Measurements from ENCODE around the gene TAC4. TPM values are rescaled to one million over a fixed set of nuclear protein-coding genes. Genes with fewer than 3 reads are reported as not detected.

Gene TAC4
- total RNA-seq, 2 donors from 2014 or later, result not detected

Other genes with a start within 250 kb of the TAC4 start
- 100 to 1,000 TPM; 117 to 130 TPM for gene SPOP, start 170.0 kb downstream of the TAC4 start, total RNA-seq
- 10 to 100 TPM; 28.1 to 33.3 TPM for gene SLC35B1, start 140.1 kb downstream of the TAC4 start, total RNA-seq
- 10 to 100 TPM in 1 of 2 donors, 1 to 10 TPM in 1; 6.5 to 11.1 TPM for gene FAM117A, start 83.9 kb downstream of the TAC4 start, total RNA-seq
- 10 to 100 TPM; 50.2 to 58.1 TPM for gene KAT7, start 59.4 kb downstream of the TAC4 start, total RNA-seq
- gene DLX4, start 121.1 kb upstream of the TAC4 start, total RNA-seq, result under 1 TPM in 1 of 2 donors, not detected in 1; 0.19 TPM
- gene DLX3, start 147.2 kb upstream of the TAC4 start, total RNA-seq, result under 1 TPM in 1 of 2 donors, not detected in 1; 0.23 TPM
- 10 to 100 TPM; 56.3 to 80.3 TPM for gene ITGA3, start 208.0 kb upstream of the TAC4 start, total RNA-seq
- 10 to 100 TPM; 26.0 to 27.7 TPM for gene PDK2, start 247.3 kb upstream of the TAC4 start, total RNA-seq